NOMO-1 (cell line): ENCODE data around the gene DOCK3.
A peak's percentile ranks its signal among the peaks of the same experiment; 100 is the strongest.
"Not testable (repeated sequence)": the region's sequence is repeated elsewhere in the genome, so short reads cannot be mapped to it uniquely, and the experiment has no call there.

ENCODE experiments used
- DNase-seq, 2 experiments: peaks; one replicate each; lab custom pipeline; 2025; ENCODE audit not compliant: unreplicated experiment in 2 of 2; lab: John Stamatoyannopoulos, UW

The DOCK3 gene

GRCh38 chr3:50649451-50649931 lies 25.2 kb upstream of the DOCK3 start:
- DNase-seq, result no peak

- no peak for DNase-seq
Observed at GRCh38 chr3:50650018-50650417, 24.7 kb upstream of the DOCK3 start.

DNA sequence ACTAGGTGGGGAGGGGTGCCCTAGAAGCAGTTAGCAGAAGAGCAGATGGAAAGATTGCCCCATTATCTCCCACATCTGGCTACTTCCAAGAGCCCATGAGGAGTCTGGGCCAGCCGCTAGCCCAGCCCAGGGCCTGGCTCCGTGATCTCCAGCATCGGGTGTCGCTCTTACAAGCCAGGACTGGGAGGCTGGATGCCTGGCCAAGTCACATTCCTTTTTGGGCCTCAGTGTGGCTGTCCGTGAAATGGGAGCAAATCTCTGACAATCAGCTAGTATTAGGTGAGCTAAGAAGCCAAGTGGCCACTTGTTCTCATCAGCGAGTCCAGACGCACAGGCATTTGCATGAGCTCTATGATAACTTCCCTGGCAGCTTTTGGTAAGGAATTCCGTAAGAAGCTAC lies 23.3 kb upstream of the DOCK3 start:
- DNase-seq, result no peak

- no peak for DNase-seq
Observed at GRCh38 chr3:50651920-50652529, 22.7 kb upstream of the DOCK3 start.

GRCh38 chr3:50652709-50653108 lies 22.0 kb upstream of the DOCK3 start:
- DNase-seq, result peak in 1 of 2 experiments; percentile 30

- DNase-seq, result no peak
Observed at GRCh38 chr3:50653937-50654595, 20.7 kb upstream of the DOCK3 start.

DNA sequence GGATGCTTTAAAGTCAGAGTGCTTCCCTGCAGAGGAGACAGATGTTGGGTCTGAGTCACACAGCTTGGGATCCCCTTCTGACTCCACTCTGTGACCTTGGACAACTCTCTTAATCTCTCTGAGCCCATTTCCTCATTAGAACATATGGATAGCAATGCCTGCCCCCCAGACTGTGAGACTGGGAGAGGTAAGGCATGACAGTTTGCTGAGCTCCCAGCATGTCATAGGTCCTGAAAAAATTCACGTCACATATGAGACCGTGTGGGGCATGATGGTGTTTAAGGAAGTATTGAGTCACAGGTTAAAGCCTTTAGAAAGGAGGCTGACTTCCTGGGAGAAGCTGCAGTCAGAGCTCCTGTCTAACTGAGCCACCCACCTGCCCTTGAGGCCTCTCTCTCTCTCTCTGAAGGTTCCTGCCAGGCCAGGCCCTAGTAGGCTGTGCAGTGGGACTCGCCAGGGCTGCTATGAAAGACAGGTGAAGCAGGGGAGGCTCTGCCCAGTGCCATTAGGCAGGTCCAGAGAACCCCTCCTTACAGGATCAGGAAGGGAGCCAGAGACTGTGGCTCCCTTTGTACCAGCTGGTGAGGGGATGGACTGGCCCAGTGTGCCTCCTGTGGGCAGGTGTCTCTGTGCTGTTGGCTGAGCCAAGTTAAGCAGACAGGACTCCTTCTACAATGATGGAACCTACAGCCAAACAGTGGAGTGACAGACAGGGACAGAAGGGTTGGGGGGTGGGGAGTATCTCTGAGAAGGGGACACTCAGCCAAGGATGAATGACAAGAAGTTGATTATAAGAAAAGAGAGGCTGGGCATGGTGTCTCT lies 19.5 kb upstream of the DOCK3 start:
- no peak for DNase-seq

DNA sequence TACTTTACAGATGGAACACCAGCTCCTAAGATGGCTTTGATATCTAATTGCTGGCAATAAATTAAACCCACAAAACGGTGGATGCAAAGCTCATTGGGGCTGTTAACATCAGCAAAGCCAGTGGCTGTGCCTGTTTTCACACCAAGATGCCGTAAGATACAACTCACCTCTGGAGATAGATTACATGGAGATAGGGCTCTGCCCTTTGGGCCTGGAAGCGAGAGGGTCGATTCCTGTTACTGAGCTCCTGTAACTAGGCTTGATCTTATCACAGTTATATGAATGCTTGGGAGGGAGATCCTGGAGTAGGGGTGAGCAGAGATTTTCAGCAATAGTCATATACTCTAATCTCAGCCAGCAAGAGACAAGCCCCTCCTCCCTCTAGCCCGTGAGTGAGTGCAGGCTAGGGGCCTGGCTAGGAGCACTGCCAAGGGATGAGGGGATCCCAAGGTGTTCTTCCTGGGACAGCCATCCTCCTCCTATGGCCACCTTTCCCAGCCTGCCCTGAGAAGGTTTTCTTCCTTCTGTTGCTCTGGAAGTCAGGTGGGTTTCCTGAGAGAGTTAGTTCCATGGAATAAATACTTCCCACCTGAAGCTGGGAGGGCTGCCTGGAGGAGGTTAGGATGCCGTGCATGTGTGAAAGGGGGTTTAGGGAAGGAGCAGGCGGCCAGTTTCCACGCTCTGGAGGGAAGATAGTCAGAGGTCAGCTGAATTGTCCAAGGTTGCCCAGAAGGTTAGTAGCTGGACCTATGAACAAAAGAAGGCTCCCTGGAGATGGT lies 18.1 kb upstream of the DOCK3 start:
- DNase-seq, result no peak

- no peak for DNase-seq
Observed at GRCh38 chr3:50657407-50657806, 17.3 kb upstream of the DOCK3 start.

GRCh38 chr3:50657816-50658215 lies 16.9 kb upstream of the DOCK3 start:
- no peak for DNase-seq

DNA sequence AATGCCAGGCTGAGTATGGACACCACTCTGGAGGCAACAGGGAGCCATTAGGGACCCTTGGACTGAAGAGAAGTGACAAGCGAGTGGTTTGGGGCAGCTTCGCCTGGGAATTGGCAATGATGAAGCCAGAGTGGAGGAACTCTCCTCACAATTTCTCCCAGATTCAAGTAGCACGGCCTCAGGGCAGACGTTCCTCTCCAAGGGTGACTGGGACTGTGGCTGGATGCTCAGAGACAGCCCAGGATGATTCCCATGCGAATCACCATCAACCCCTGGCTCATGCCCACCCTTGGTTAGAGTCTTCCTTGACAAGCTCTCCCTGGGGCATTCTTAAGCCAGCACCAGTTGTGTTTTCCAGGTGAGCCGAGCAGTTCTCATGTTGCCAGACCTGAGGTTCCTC lies 16.3 kb upstream of the DOCK3 start:
- no peak for DNase-seq

- DNase-seq, result no peak
Observed at GRCh38 chr3:50658831-50659230, 15.9 kb upstream of the DOCK3 start.

DNA sequence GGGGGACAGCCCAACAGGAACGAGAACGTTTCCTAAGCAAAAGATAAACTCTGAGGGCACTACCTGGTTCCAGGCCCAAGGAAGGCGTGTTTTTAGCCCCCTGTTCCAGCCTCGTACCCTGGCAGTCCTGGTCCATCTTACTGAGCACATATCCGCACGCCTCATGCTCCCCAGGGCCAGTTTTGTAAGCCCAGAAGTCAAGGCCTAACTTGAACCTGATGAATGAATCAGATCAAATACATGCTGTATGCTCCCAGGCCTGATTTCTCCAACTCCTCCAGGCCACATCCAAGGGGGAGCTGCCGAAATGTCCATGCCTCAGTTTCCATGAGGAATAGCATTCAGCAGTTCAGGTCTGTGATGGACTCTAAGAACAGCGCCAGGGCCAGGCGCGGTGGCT lies 14.3 kb upstream of the DOCK3 start:
- no peak for DNase-seq

- DNase-seq, result no peak
Observed at GRCh38 chr3:50661321-50661837, 13.3 kb upstream of the DOCK3 start.

- DNase-seq, result no peak
Observed at GRCh38 chr3:50662408-50662807, 12.3 kb upstream of the DOCK3 start.

DNA sequence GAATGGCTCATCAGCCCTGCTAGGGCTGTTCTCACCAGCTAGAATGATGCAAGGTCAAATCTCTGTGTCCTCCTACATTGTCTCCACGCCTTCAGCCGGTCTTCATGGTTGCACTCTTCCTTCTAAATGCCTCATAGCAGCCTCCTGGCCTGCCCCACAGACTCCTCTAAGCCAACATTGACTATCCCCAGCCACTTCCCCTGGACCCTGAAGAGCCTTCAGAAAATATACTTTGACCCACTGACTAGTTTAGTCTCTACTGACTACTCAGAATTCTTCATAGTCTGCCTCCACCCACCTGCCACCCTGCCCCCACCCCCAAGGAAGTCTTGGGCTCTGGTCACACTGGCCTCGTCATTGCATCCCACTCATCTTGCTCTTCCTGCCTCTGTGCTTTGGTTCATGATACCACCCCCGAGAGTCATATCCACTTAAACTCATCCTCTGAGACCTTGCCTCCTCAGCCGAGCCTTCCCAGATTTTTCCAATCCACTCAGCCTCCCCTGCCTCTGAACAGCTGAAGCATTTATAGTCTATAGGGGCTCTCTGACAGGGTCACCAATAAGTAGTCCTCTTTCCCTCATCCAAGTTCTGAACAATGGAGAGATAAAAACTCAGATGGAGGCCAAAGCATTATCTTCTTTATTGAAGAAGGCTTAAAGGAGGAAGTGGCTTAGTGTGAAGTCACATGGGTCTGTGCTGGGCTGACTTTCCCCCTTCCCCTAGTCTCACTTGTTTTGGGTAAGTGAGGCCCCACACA lies 9.5 kb upstream of the DOCK3 start:
- peak; percentile 21 to 29 for DNase-seq

- not testable (repeated sequence) for DNase-seq
Observed at GRCh38 chr3:50665841-50666115, 8.9 kb upstream of the DOCK3 start.

- no peak for DNase-seq
Observed at GRCh38 chr3:50666837-50667236, 7.9 kb upstream of the DOCK3 start.

GRCh38 chr3:50671331-50671730 lies 3.4 kb upstream of the DOCK3 start:
- no peak for DNase-seq

DNA sequence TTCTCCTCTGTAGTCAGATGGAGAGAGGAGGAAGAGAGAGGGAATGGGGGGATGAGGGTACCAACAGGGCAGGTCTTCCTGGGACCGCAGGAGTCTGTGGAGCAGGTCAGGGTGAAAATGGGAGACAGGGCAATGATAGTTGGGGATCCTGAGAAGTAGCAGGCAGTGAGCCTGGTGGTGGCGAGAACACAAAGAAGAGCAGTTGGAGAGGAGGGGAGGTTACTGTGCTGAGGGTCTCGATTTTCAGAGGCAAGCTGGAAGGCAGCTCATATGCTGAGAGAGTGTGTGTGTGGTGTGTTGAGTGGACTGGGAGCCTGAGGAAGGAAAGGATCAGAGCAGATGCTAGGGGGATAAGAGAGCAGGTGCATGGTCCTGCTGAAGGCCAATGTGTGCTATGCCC lies 2.1 kb upstream of the DOCK3 start:
- DNase-seq, result no peak
